HG02759 (cell line): Measurements from ENCODE around the gene FBXO10.

Source experiments
- ATAC-seq: cut with Tn5 transposase; IDR thresholded peaks from one replicate; pipeline ENCODE4 v1.9.1; 2021; ENCODE audit warnings: mild to moderate bottlenecking, moderate library complexity; ENCODE audit not compliant: unreplicated experiment

FBXO10 gene

DNA sequence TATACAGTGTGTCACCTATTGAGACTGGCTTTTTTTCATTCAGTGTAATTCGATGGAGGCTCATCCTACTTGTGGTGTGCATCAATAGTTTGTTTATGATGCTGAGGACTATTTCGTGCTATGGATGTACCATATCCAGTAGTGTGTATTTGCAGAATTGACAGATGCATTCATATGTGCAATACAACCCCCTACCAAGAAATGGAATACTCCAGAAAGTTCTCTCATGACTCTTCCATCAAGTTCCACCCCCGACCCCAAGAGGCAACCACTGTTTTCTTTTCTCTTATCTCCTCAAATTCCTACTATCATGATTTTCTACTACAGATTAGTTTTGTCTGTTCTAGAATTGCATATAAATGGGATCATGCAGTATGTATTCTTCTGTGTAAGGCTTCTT lies 21.9 kb downstream of the FBXO10 start:
- ATAC-seq, result no peak

DNA sequence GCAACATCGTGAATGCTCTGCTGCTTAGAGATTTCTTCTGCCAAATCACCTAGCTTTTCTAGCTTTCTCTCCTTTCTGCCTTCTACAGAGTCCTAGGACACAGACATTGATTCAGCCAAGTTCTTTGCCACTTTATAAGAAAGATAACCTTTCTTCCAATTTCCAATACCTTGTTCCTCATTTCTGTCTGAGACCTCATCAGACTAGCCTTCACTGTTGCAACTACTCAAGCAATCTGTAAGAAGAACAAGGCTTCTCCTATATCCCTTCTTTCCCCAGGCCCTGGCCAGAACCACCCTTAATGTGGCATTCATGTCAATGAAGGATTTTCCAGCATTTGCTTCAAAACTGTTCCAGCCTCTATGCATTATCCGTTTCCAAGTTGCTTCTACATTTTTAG lies 24.3 kb downstream of the FBXO10 start:
- no peak for ATAC-seq

DNA sequence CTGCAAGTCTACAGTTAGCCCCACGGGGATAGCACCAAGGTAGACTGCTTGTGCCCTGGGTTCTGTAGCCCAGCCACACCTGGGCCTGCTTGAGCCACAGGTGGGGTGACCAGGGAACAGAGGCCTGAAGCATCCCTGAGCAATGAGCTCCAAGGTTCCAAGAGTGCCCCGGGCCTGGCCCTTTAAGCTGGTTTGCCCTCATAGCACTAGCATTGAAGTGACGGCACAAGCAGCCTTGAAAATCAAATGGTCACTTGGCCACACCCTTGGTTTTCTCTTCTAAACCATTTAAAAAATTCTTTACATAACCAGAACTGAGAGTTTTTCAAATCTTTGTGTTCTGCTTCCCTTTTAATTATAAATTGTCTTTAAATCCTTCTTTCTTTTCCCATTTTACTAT lies 24.7 kb downstream of the FBXO10 start:
- no peak for ATAC-seq

- ATAC-seq, result no peak
These were observed 25.4 kb downstream of the FBXO10 start for GRCh38 chr9:37550781-37551180.

GRCh38 chr9:37549527-37549926 lies 26.7 kb downstream of the FBXO10 start:
- ATAC-seq, result no peak

DNA sequence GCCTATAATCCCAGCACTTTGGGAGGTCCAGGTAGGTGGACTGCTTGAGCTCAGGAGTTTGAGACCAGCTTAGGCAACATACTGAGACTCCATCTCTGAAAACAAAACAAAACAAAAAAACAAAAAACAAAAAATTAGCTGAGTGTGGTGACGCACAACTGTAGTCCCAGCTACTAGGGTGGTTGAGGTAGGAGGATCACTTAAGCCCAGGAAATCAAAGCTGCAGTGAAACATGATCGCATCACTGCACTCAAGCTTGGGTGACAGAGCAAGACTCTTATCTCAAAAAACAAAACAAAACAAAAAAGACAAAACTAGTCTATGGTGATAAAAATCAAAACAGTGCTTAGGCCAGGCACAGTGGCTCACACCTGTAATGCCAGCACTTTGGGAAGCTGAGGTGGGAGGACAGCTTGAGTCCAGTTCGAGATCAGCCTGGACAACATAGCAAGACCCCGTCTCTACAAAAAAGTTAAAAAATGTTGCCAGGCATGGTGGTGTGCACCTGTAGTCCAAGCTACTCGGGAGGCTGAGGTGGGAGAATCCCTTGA lies 28.8 kb downstream of the FBXO10 start:
- no peak for ATAC-seq

DNA sequence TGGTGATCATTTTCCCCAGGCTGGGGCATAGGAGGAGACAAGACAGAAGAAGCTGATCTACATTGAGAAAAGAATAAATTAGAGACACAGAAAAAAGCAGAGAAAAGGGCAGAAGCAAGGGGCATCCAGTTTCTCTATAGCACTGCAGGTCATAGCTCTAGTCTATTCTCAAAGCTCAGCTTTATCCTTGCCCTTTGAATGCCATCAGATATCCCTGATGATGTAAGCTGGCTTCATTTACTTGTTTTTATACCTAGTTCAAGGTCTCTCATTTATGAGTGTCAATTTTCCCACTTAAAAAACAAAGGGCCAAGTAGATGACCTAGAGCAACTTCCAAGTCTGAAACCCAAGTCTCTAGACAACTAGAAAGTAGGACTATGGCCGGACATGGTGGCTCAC lies 32.7 kb downstream of the FBXO10 start:
- ATAC-seq, result no peak

GRCh38 chr9:37542895-37543294 lies 33.3 kb downstream of the FBXO10 start:
- no peak for ATAC-seq

DNA sequence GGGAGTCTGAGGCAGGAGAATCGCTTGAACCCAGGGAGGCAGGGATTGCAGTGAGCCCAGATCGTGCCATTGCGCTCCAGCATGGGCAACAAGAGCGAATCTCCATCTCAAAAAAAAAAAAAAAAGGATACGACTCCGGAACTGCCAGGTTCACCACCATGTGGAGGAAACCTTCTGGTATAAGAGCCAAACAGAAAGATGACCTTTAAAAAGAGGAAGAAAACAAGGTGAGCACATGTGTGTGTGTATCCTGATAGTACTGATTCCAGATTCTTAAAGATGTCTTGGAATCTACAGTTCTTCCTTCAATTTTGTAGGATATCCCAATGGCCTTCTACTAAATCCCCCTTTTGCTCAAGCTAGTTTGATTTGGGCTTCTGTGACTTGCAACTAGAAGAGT lies 33.7 kb downstream of the FBXO10 start:
- no peak for ATAC-seq

DNA sequence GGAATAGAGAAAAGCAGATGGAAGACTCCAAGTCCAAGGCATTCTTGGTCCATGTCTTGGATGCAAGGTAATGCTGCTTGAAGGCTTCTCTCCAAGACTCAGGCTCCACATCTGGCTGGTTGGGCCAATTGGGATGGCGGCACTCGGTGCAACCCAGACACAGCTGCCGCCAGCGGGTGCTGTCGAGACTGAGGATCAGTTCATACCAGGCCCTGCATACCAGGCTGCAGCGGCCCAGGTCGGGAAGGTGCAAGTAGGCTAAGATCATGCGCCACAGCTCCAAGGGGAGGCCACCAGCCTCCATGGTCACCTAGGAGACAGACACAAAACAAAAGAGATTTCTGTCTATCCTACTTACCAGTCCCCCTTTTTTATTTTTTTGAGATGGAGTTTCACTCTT lies 34.7 kb downstream of the FBXO10 start:
- ATAC-seq, result no peak

GRCh38 chr9:37540634-37541033 lies 35.5 kb downstream of the FBXO10 start:
- no peak for ATAC-seq

DNA sequence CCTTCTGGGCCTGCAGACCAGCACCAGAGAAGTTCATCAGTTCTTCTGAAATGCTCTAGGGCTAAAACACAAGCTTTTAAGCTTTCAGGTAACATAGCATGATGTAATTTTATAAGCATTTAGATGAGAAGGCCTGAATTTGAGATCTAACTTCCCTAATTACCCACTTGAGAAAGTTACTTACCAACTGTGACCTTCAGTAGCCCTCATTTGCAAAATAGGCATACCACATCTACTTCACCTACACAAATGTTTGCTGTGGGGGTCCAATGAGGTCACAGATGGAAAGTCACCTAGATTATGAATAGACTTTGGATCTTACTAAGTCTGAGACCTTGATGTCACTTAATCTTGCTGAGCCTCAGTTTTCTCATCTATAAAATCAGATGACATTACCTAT lies 36.5 kb downstream of the FBXO10 start:
- ATAC-seq, result no peak

DNA sequence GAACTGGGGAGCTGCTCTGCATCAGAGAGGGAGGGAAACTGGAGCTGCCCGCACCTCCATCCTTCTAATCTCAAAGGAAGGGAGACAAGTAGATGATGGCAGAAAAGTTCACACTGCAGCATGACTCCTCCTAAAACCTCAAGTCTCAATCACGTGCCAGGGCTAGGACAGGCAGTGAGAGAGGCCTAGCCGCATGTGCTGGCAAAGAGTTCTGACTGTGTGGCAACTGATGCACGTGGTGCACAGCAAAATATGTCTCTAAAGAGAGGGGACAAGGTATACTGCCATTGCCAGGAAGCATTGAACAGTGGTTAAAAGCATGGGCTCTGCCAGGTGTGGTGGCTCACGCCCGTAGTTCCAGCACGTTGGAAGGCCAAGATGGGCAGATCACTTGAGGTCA lies 38.1 kb downstream of the FBXO10 start:
- ATAC-seq, result no peak

- ATAC-seq, result no peak
These were observed 41.3 kb downstream of the FBXO10 start for GRCh38 chr9:37534901-37535300.

DNA sequence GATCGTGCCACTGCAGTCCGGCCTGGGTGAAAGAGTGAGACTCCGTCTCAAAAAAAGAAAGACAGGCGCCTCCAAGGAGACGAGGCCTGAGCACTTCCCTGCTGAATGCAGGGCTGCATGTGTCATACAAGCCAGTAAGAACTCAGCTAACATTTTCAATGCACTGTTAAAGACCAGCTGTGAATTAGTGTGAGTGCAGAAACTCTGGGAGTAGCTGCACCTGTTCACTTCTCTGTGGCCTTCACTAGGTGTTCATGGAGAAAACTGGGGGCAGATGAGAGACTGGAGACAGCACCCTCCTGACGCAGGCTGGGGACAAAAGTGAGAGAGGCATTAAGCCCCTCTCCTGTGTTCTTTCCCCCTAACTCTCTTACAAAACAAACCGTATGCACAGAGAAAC lies 41.8 kb downstream of the FBXO10 start:
- ATAC-seq, result no peak

DNA sequence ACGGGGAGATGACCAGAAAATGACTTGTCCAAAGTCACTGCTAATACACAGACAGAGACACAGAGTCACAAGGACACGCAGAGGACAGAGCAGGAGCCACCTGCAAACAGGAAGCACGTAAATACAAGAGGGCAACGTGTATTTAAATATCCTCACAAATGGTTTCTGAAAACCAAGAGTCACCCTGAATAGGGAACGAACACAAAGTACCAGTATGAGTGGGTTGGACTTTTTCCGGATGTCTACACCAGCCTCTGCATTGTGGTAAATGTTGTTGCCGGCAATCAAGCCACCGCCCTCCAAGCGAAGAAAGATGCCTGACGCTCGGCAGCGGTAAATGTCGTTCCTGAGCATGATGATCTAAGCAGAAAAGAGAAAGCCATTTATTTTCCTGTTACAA lies 44.5 kb downstream of the FBXO10 start:
- no peak for ATAC-seq

GRCh38 chr9:37528652-37529471 lies 47.3 kb downstream of the FBXO10 start:
- ATAC-seq, result peak; percentile 71

- ATAC-seq, result no peak
These were observed 52.3 kb downstream of the FBXO10 start for GRCh38 chr9:37523916-37524315.

DNA sequence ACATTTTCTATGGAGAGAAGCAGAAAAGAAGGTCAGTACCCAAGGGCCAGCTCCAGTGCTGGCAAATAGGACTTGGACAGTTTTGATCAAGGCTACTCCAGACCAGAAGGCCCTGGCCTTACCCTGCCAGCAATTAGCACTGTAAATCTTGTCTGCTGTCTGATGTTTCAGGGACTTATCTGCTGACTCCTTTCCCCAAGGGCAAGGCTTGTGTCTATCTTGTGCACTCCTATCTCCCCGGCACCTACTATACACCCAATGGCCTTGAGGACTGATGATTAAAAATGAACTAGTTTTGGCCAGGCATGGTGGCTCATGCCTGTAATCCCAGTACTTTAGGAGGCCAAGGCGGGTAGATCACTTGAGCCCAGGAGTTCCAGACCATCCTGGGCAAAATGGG lies 53.2 kb downstream of the FBXO10 start:
- no peak for ATAC-seq

- ATAC-seq, result no peak
These were observed 55.1 kb downstream of the FBXO10 start for GRCh38 chr9:37521111-37521510.

DNA sequence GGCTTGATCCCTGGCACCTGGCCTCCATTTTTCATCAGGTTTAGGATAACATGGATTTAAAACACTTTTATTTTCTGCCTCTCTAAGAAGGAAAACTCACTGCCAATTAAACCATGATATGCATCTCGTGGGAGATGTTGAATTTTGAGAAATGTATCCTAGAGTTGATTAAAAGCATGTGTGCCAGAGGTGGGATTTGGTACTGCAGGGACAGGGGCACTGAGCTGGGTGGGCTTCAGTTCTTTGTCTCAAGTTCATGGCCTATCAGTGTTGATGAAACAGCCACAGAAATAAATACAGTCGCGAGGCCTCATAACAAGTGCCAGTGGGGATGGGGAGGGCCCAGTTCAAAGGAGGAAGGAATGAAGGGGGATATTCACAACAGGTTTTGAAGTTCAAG lies 55.5 kb downstream of the FBXO10 start:
- no peak for ATAC-seq

GRCh38 chr9:37517923-37518322 lies 58.3 kb downstream of the FBXO10 start:
- no peak for ATAC-seq
